Retinal pigment epithelial cell (primary cell): Measurements from ENCODE around the gene SRP9.
A peak's percentile ranks its signal among the peaks of the same experiment; 100 is the strongest.
"Not testable (repeated sequence)": the region's sequence is repeated elsewhere in the genome, so short reads cannot be mapped to it uniquely, and the experiment has no call there.

Experiments used
- DNase-seq: peaks from one replicate; pipeline ENCODE4 v3.0.0-alpha.2; 2010; ENCODE audit warnings: low read depth
- H3K4me3 ChIP-seq: 2 replicates; pipeline ENCODE4 v1.5.1; 2011; ENCODE audit warnings: mild to moderate bottlenecking, low read length, control low read depth, moderate library complexity
- TF ChIP-seq, protein P1 (sequence below): conservative IDR thresholded peaks from 2 replicates; pipeline ENCODE4 v1.5.1; 2011; ENCODE audit warnings: low read depth, low read length, control low read depth, inconsistent platforms

Gene SRP9

DNA sequence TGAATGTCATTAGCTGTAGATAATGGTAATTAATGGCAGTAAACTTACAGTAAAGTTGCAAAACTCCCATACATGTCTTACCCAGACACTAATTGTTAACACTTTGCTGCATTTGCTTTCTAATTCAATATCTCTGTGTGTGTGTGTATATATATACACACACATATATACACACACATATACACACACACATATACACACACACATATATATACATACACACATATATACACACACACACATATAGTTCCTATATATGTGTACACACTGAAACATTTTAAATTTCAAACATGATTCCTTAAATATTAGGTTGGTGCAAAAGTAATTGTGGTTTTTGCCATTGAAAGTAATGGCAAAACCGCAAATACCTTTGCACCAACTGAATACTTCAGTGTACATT is 28.6 kb downstream of the SRP9 start:
- H3K4me3 ChIP-seq, result no peak overlapping the region
- TF ChIP-seq, protein P1, sequence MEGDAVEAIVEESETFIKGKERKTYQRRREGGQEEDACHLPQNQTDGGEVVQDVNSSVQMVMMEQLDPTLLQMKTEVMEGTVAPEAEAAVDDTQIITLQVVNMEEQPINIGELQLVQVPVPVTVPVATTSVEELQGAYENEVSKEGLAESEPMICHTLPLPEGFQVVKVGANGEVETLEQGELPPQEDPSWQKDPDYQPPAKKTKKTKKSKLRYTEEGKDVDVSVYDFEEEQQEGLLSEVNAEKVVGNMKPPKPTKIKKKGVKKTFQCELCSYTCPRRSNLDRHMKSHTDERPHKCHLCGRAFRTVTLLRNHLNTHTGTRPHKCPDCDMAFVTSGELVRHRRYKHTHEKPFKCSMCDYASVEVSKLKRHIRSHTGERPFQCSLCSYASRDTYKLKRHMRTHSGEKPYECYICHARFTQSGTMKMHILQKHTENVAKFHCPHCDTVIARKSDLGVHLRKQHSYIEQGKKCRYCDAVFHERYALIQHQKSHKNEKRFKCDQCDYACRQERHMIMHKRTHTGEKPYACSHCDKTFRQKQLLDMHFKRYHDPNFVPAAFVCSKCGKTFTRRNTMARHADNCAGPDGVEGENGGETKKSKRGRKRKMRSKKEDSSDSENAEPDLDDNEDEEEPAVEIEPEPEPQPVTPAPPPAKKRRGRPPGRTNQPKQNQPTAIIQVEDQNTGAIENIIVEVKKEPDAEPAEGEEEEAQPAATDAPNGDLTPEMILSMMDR, result no peak
- no peak for DNase-seq

DNA sequence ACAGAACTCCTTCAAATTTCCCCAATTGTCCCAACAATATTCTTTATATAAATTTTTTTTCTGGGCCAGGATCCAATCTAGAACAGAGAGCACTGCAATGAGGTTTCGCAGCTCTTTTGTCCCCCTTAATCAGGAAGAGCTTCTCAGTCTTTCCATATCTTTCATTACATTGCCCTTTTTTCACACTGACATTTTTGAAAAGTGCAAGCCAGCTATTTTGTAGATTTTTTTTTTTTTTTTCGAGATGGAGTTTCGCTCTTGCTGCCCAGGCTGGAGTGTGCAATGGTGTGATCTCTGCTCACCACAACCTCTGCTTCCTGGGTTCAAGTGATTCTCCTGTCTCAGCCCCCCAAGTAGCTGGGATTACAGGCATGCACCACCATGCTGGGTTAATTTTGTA is 29.1 kb downstream of the SRP9 start:
- DNase-seq, H3K4me3 ChIP-seq: not testable (repeated sequence)

DNA sequence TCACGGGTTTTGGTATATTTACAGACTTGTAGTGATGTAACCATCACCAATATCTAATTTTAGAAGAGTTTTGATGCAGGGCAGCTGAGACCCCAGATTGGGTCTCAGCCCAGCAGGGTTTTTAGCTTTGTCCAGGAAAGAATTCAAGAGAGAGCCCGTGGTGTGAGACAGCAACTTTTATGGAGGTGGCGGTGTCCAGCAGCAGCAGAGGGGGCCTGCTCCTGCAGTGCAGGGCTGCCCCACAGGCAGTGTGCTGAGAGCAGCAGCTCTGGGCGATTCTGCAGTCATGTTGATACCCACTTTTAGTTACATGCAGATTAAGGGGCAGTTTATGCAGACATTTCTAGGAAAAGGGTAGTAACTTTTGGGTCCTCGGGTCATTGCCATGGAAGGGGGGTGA is 30.5 kb downstream of the SRP9 start:
- DNase-seq, result no peak
- no peak overlapping the region for H3K4me3 ChIP-seq
- TF ChIP-seq, protein P1, result no peak

DNA sequence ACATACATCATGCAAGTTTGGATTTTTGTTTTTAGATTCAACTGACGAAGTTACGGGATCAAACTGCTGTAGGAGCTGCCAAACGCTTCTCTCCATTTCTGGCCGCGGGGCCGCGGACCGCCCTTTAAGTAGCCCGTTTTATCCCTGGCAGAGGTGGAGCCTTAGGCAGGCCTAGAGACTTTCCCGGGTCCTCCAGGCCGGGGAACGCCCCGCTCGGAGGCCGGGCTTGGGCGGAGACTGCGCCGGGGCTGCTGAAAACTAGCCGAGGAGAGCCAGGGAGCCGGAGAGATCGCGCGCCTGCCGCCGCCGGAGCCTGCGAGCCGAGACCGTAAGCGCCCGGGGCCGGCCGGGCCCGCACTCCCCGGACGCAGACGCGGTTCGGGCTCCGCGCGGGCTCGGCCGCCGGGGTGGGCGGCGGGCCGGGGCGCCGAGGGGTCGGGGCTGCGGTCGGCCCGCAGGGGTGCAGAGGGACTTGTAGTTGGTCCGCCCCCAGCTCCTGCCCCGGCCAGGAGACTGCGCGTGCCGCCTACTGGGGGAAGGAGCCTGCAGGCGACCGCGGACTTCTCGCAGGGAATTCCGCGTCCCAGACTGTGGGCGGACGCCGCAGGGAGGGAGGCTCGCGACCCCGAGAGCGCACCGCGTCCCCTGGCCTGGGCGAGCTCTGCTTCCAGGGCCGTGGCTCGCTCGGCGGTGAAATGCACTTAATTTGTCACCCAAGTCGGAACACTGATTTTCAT is 32.4 kb downstream of the SRP9 start, which contains the start of gene EPHX1:
Gene EPHX1 (plus strand): TSS at position 283 of the 737 bp plus-strand sequence. CDS start 18,606 bp downstream, outside the sequence.
- H3K4me3 ChIP-seq, result peak within 1 kb of the TSS; percentile 69
- TF ChIP-seq, protein P1, result peak; percentile 38

DNA sequence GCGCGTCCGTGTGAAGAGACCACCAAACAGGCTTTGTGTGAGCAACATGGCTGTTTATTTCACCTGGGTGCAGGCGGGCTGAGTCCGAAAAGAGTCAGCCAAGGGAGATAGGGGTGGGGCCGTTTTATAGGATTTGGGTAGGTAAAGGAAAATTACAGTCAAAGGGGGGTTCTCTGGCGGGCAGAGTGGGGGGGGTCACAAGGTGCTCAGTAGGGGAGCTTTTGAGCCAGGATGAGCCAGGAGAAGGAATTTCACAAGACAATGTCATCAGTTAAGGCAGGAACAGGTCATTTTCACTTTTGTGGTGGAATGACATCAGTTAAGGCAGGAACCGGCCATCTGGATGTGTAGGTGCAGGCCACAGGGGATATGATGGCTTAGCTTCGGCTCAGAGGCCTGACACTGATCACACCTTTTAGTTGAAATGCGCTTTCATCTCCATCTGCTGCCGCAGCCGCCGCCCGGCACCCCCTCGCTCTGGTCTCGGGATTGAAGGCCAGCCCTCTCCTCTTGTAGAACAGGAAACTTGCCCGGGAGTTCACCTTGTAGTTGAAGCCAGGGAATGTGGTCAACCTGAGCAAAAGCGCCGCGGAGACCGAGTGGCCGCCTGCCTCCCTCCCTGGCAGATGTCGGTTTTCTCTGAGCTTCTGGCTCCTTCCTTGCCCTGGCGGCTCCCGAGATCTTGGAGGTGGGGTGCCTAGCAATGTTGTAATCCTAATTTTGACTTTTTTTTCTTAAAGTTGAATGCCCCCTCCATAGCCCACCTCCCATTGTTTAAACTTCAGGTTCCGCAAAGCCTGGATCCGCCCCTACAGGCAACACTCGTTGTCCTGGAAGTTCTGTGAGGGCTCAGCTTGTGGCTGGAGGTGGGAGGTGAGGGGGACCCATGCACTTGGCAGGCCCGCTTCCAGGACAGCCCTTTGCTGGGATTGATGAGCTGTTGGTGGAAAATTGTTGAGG is 33.2 kb downstream of the SRP9 start:
- peak overlapping the region; percentile 69 for H3K4me3 ChIP-seq
- DNase-seq, result peak; percentile 18

More for the DNA sequence above, 32.4 kb downstream of the SRP9 start, which contains the start of gene EPHX1:
- DNase-seq, result peak; percentile 63

DNA sequence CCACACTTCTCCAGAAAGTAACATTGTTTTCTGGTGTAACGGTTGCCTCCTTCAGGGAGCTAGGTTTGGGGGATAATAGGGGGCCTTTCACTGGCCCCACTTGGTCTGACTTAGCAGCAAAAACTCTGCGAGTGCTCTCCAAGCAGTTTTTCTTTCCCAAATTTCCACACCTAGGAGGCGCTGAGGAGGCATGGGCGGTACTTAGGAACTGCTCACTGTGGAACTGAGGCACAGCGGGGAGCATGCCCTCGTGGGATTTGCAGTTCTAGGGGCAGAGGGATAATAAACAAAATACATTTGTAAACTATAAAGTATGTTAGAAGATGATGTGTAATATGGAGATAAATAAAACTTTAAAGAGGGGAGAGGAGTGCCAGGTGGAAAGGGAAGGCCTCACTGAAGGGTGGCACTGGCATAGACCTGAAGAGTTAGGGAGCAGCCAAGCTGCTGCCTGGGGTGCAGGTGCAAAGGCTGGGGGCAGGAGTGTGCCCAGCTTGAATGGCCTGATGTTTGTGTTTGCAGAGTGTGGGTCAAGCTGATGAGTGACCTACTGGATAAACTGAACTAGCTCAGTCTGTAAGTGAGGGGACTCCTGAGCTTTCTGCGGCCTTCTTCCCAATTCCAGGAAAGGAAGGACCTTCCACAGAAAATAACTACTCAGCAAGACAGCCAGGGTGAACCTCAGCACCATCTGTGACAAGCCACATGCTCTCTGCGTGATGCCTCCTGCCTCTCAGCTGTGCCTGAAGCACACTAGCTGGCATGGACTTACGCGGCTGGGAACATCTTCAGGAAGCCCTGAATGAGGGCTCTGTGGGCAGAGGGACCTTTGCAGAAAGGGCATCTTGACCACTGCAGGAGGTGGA is 34.2 kb downstream of the SRP9 start:
- DNase-seq, result no peak
- no peak overlapping the region for H3K4me3 ChIP-seq
- TF ChIP-seq, protein P1, result peak; percentile 47

DNA sequence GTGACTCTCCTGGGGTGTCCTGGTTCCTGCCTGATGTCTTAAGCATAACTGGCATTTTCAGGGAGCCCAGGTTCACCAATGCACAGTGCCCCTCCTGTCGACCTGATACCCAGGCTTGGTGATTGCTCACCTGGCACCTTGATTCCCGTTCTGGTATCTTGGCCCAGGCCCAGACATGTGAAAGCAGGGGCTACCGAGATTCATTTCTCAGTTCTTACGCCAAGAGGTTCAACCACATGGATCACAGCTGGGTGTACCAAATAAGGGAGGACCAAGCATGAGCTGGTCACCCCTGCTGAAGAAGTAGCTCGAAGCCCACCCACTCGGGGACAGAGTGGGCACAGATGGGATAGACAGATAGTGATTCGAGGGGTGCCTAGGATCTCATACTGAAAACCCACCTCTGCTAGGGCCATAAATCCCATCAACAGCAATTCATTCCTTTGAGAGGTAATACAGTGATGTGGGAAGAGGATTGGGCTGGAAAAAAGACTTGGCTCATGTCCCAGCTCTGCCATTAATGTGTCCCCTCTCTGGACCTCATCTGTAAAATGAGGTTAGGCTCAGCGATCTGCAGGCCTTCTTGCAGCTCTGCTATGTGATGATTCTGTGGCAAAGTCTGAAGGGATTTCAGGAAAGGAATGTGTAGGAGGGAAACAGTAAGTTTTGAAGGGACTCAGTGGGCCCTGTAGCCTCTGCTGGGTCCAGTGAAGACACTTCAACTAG is 35.0 kb downstream of the SRP9 start:
- DNase-seq, result no peak
- H3K4me3 ChIP-seq, result no peak overlapping the region
- TF ChIP-seq, protein P1, result no peak
